IPS-20b (cell line): ENCODE data around the gene CEP170B.
"Not testable (repeated sequence)": the region's sequence is repeated elsewhere in the genome, so short reads cannot be mapped to it uniquely, and the experiment has no call there.

ENCODE experiments used
- H3K27ac ChIP-seq: one replicate; pipeline ENCODE4 v1.5.1; 2013; ENCODE audit warnings: low read length
- H3K27me3 ChIP-seq: 2 replicates; pipeline ENCODE4 v1.6.1; 2013; ENCODE audit warnings: mild to moderate bottlenecking, low read length, inconsistent platforms; ENCODE audit not compliant: insufficient read depth
- H3K36me3 ChIP-seq: 2 replicates; pipeline ENCODE4 v1.6.1; 2013; ENCODE audit warnings: low read depth, mild to moderate bottlenecking, inconsistent platforms, low read length, moderate library complexity; ENCODE audit not compliant: insufficient read depth
- H3K4me1 ChIP-seq: 2 replicates; pipeline ENCODE4 v1.6.1; 2013; ENCODE audit warnings: mild to moderate bottlenecking, control low read depth, inconsistent platforms, low read length, moderate library complexity; ENCODE audit not compliant: insufficient read depth
- H3K4me3 ChIP-seq: 2 replicates; pipeline ENCODE4 v1.5.1; 2013; ENCODE audit warnings: mild to moderate bottlenecking, low read length, inconsistent platforms
- H3K9ac ChIP-seq: 2 replicates; pipeline ENCODE4 v1.6.1; 2013; ENCODE audit warnings: low read depth, mild to moderate bottlenecking, inconsistent platforms, low read length, moderate library complexity
- H3K9me3 ChIP-seq: 2 replicates; pipeline ENCODE4 v1.6.1; 2013; ENCODE audit warnings: mild to moderate bottlenecking, low read depth, low read length, inconsistent platforms; ENCODE audit not compliant: insufficient read depth

Gene CEP170B

DNA sequence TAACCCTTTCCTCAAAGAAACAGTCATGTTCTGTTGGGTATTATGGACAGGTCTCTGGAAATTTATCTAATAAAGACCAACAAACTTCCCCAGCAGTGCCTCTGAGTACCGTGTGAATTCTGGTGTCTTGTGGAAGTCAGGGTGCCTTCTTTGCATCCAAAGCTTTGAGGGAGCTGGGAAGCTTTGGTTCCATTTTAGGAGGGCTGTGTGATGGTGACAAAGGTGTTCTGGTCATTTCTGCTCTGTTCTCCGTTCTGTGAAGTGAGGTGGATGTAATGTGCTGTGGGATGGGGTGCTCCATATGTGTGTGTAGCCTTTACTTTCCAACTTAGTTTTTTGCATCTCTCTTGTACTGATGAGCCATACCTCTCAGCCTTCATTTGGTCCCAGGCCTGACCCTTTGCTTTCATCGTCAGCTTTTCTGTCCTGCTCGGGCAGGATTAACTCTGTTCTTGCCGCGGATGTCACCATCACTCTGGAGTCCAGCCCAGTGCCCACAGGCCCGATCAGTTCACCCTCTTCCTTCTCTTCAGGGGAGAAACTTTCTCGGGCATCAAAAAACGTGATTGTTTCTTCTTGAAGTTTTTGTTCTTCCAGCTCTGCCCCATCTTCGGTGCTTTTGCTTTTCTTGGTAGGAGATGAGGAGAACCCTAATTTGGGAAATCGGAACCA, 72.8 kb downstream of the CEP170B start:
- no peaks in the 10 kb centered on the region; the same call in 1 of the 2 replicates for H3K4me1 ChIP-seq
- peaks cover 69% of the 10 kb centered on the region for H3K27me3 ChIP-seq
- no peaks in the 10 kb centered on the region for H3K36me3 ChIP-seq
- H3K27ac ChIP-seq, result no peak overlapping the region
- no peaks in the 10 kb centered on the region for H3K9me3 ChIP-seq
- H3K9ac ChIP-seq, result no peak overlapping the region
- H3K4me3 ChIP-seq, result no peak overlapping the region

- no peaks in the 10 kb centered on the region; the same call in 1 of the 2 replicates for H3K4me1 ChIP-seq
- H3K36me3 ChIP-seq, result no peaks in the 10 kb centered on the region
- no peaks in the 10 kb centered on the region for H3K9me3 ChIP-seq
- no peak overlapping the region for H3K4me3 ChIP-seq
- H3K27ac ChIP-seq, result no peak overlapping the region
- H3K9ac ChIP-seq, result no peak overlapping the region
- H3K27me3 ChIP-seq, result peaks cover 65% of the 10 kb centered on the region
Observed at GRCh38 chr14:104938436-104938835, 73.4 kb downstream of the CEP170B start.

DNA sequence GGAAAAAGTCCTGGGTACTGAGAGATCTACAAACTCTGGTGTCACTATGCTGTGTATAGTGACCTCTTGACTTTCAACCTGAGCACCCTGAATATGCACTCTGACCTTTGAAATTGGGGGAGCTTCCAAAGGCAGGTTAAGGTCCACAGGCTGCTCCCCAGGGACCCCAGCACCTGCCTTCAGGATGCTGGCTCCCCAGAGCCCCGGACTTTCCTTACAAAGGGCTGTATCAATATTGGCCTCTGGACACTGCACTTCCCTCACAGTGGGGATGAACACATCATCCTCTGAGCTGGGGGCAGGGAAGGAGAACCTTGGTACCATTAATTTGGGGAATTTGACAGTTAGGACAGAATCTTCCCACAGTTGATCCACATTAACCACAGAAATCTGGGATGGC, 73.9 kb downstream of the CEP170B start:
- peaks cover 64% of the 10 kb centered on the region for H3K27me3 ChIP-seq
- no peaks in the 10 kb centered on the region; the same call in 1 of the 2 replicates for H3K4me1 ChIP-seq
- H3K4me3 ChIP-seq, result no peak overlapping the region
- H3K27ac ChIP-seq, result no peak overlapping the region
- H3K36me3 ChIP-seq, result no peaks in the 10 kb centered on the region
- no peaks in the 10 kb centered on the region for H3K9me3 ChIP-seq
- no peak overlapping the region for H3K9ac ChIP-seq

DNA sequence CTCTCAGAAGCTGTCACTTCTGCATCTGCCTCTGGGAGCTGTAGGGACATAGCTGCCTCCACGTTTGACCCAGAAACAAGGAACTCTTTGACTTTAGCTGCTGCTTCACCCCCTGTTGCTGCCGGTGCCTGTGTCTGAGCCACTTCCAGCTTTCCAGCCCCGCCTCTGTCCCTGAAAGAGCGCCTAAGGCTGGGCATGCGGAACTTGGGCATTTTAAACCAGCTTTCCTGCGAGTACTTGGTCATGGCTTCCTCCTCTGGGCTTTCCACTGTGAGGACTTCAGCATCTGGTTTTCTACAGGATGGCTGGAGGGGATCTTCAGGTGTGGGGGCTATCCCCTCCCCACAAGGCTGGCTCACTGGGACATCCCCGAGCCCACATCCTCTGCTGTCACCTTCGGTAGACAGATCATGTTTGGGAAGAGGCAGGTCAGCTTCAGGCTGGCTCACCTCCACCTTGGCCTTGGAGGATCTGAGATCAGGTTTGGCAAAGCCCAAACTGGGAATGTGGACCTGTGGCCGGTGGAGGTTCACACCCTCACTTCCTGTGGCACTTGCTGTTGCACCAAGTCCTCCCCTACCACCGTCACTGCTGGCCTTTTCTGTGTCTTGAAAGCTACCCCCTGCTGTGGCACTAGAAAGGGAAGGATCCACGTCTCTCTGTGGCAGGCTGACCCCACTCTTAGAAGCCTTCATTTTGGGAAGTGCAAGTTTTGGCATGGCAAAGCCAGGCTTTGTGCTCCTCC, 74.8 kb downstream of the CEP170B start:
- no peak overlapping the region for H3K27ac ChIP-seq
- H3K9me3 ChIP-seq, result no peaks in the 10 kb centered on the region
- H3K27me3 ChIP-seq, result peaks cover 55% of the 10 kb centered on the region
- H3K4me3 ChIP-seq, result no peak overlapping the region
- no peaks in the 10 kb centered on the region for H3K36me3 ChIP-seq
- no peak overlapping the region for H3K9ac ChIP-seq
- H3K4me1 ChIP-seq, result no peaks in the 10 kb centered on the region

GRCh38 chr14:104940526-104941150, 75.6 kb downstream of the CEP170B start:
- no peaks in the 10 kb centered on the region for H3K36me3 ChIP-seq
- no peak overlapping the region for H3K9ac ChIP-seq
- H3K27me3 ChIP-seq, result peaks cover 47% of the 10 kb centered on the region
- no peak overlapping the region for H3K4me3 ChIP-seq
- H3K27ac ChIP-seq, result no peak overlapping the region
- no peaks in the 10 kb centered on the region for H3K4me1 ChIP-seq
- no peaks in the 10 kb centered on the region for H3K9me3 ChIP-seq

GRCh38 chr14:104941508-104942365, 76.7 kb downstream of the CEP170B start:
- Histone ChIP-seq H3K27me3 (peaks cover 36% of the 10 kb centered on the region), H3K27ac (no peak overlapping the region), H3K9ac (no peak overlapping the region), H3K36me3 (no peaks in the 10 kb centered on the region), H3K9me3 (no peaks in the 10 kb centered on the region), H3K4me1 (no peaks in the 10 kb centered on the region), H3K4me3 (no peak overlapping the region)

GRCh38 chr14:104942586-104942985, 77.5 kb downstream of the CEP170B start:
- H3K4me3 ChIP-seq, result no peak overlapping the region
- peaks cover 28% of the 10 kb centered on the region for H3K27me3 ChIP-seq
- no peaks in the 10 kb centered on the region for H3K4me1 ChIP-seq
- H3K27ac ChIP-seq, result no peak overlapping the region
- H3K36me3 ChIP-seq, result no peaks in the 10 kb centered on the region
- no peaks in the 10 kb centered on the region for H3K9me3 ChIP-seq
- H3K9ac ChIP-seq, result no peak overlapping the region

GRCh38 chr14:104943216-104944015, 78.3 kb downstream of the CEP170B start:
- H3K27ac ChIP-seq, H3K4me1 ChIP-seq, H3K4me3 ChIP-seq, H3K36me3 ChIP-seq, H3K9ac ChIP-seq, H3K9me3 ChIP-seq: not testable (repeated sequence)
- H3K27me3 ChIP-seq, result peaks cover 19% of the 10 kb centered on the region

DNA sequence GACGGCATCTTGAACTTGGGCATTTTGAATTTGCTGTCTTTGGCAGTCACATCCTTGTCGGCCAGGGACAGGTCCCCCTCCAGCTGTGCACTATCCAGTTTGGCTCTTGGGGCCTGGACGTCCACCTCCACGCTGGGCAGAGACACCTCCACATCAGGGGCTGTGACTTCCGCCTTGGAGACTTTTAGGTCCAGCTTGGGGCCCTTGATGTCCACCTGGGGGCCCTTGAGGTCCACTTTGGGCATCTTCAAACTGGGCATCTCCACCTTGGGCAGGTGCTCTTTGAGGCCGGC, 78.9 kb downstream of the CEP170B start:
- H3K27ac ChIP-seq, H3K4me1 ChIP-seq, H3K4me3 ChIP-seq, H3K9ac ChIP-seq, H3K9me3 ChIP-seq, H3K36me3 ChIP-seq: not testable (repeated sequence)
- H3K27me3 ChIP-seq, result peaks cover 14% of the 10 kb centered on the region

DNA sequence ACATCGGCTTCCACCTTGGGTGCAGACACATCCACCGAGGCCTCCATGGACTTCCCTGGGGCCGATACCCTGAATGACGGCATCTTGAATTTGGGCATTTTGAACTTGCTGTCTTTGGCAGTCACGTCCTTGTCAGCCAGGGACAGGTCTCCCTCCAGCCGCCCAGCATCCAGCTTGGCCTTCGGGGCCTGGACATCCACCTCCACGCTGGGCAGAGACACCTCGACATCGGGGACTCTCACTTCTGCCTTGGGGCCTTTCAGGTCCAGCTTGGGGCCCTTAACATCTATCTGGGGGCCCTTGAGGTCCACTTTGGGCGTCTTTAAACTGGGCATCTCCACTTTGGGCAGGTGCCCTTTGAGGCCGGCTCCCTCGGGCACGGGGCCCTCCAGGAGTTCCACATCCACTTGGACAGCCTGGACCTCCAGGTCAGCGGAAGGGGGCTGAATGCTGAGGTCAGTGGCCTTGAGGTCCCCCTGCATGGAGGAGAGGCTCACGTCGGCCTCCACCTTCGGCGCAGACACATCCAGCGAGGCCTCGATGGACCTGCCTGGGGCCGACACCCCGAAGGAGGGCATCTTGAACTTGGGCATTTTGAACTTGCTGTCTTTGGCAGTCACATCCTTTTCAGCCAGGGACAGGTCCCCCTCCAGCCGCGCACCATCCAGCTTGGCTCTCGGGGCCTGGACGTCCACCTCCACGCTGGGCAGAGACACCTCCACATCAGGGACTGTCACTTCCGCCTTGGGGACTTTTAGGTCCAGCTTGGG, 79.6 kb downstream of the CEP170B start:
- not testable (repeated sequence) for H3K9me3 ChIP-seq, H3K9ac ChIP-seq, H3K36me3 ChIP-seq, H3K27ac ChIP-seq, H3K4me1 ChIP-seq, H3K4me3 ChIP-seq, H3K27me3 ChIP-seq
